ENCODE measurements around the gene CCDC197.
A peak's percentile ranks its signal among the peaks of the same experiment; 100 is the strongest.

Gene CCDC197

GRCh38 chr14:93977790-93978581, 19.1 kb upstream of the CCDC197 start:
- no peak overlapping the region for H3K4me3 ChIP-seq (IDR thresholded peaks at IDR 0.05; ENCODE audit: insufficient read depth, low read depth, low read length)
- peak overlapping the region; percentile 4; the same call in 1 of the 2 replicates for H2AFZ ChIP-seq (ENCODE audit: low read depth)
- peaks cover 97% of the 10 kb centered on the region for H3K4me1 ChIP-seq (ENCODE audit: low read depth, poor library complexity, severe bottlenecking)
- H4K20me1 ChIP-seq (ENCODE audit: insufficient read depth): no peaks in the 10 kb centered on the region
- TF ChIP-seq, protein P1, sequence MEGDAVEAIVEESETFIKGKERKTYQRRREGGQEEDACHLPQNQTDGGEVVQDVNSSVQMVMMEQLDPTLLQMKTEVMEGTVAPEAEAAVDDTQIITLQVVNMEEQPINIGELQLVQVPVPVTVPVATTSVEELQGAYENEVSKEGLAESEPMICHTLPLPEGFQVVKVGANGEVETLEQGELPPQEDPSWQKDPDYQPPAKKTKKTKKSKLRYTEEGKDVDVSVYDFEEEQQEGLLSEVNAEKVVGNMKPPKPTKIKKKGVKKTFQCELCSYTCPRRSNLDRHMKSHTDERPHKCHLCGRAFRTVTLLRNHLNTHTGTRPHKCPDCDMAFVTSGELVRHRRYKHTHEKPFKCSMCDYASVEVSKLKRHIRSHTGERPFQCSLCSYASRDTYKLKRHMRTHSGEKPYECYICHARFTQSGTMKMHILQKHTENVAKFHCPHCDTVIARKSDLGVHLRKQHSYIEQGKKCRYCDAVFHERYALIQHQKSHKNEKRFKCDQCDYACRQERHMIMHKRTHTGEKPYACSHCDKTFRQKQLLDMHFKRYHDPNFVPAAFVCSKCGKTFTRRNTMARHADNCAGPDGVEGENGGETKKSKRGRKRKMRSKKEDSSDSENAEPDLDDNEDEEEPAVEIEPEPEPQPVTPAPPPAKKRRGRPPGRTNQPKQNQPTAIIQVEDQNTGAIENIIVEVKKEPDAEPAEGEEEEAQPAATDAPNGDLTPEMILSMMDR (conservative IDR thresholded peaks at IDR 0.05; ENCODE audit: low read depth, low read length): no peak
- H3K9ac ChIP-seq: peak overlapping the region; percentile 69; the same call in 1 of the 2 replicates
- H3K36me3 ChIP-seq (ENCODE audit: insufficient read depth): no peaks in the 10 kb centered on the region
- no peaks in the 10 kb centered on the region for H3K27me3 ChIP-seq (ENCODE audit: insufficient read depth, low read depth)
- peak overlapping the region; percentile 100 for H3K27ac ChIP-seq
- H3K4me2 ChIP-seq: peak overlapping the region; percentile 90
- no peaks in the 10 kb centered on the region for H3K79me2 ChIP-seq (ENCODE audit: insufficient read depth, low read depth)

DNA sequence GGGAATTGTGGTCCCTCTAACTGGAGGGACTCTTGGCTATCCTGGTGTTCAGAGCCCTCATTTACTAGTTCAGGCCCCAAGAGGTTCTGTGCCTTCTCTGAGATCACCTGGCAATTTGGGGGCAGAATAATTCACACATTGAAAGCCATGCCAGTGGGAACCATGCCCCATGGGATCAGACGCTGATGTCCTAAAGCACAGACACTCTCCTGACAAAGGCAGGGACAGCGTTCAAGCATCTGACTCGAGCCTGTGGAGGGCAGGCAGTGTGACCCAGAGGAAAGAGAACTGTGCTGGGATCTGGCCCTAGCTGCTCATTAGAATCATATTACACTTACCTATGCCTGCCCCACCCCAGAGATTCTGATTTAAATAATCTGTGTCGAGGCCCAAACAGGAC, 18.4 kb upstream of the CCDC197 start:
- Histone ChIP-seq H3K27ac (peak overlapping the region; percentile 100), H3K4me1 (ENCODE audit: low read depth, poor library complexity, severe bottlenecking) (peaks cover 90% of the 10 kb centered on the region), H3K27me3 (ENCODE audit: insufficient read depth, low read depth) (no peaks in the 10 kb centered on the region), H3K9ac (peak overlapping the region; percentile 69), H3K4me2 (peak overlapping the region; percentile 90), H2AFZ (ENCODE audit: low read depth) (peak overlapping the region; percentile 4; the same call in 1 of the 2 replicates), H4K20me1 (ENCODE audit: insufficient read depth) (no peaks in the 10 kb centered on the region), H3K79me2 (ENCODE audit: insufficient read depth, low read depth) (no peaks in the 10 kb centered on the region), H3K36me3 (ENCODE audit: insufficient read depth) (no peaks in the 10 kb centered on the region), H3K4me3 (IDR thresholded peaks at IDR 0.05; ENCODE audit: insufficient read depth, low read depth, low read length) (no peak overlapping the region)
- TF ChIP-seq, protein P1 (conservative IDR thresholded peaks at IDR 0.05; ENCODE audit: low read depth, low read length): no peak

DNA sequence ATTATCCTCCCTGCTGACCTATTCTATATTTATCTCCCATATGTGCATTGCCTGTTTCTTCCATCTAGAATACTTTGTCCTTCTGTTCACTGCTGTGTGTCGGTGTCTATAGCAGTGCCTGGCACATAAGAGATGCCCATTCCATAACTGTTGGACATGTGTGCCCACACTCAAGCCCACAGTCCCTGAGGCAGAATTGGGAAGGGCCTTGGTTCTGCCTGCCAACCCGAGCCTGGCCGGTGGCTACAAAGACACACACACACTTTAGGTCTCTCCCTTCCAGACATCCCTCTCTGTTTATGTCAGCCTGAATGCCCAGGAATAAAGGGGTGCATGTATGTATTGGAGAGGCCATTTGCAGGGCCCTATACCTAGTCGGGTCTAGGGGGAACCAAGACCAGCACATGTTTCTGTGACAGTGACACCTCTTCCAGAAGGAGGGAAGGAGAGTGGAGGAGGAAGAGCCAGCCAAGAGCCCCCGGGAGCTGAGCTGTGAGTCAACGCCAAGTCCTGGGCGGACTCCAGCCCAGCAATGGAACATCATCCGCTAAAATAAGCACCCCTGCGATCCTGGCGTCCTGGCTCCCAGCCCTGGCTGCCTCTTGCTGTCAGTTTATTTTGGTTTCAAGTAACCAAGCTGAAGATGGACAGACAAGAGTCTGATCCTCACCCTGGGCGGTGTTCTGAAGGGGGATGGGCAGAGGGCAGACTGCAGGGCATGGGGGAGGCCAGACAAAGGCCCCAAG, 16.5 kb upstream of the CCDC197 start:
- TF ChIP-seq, protein P1 (conservative IDR thresholded peaks at IDR 0.05; ENCODE audit: low read depth, low read length): no peak
- H3K79me2 ChIP-seq (ENCODE audit: insufficient read depth, low read depth): no peaks in the 10 kb centered on the region
- no peaks in the 10 kb centered on the region for H4K20me1 ChIP-seq (ENCODE audit: insufficient read depth)
- H3K4me3 ChIP-seq (IDR thresholded peaks at IDR 0.05; ENCODE audit: insufficient read depth, low read depth, low read length): no peak overlapping the region
- peak overlapping the region; percentile 100; the same call in 1 of the 2 replicates for H3K27ac ChIP-seq
- H3K4me1 ChIP-seq (ENCODE audit: low read depth, poor library complexity, severe bottlenecking): peaks cover 74% of the 10 kb centered on the region
- no peaks in the 10 kb centered on the region for H3K27me3 ChIP-seq (ENCODE audit: insufficient read depth, low read depth)
- no peaks in the 10 kb centered on the region for H3K36me3 ChIP-seq (ENCODE audit: insufficient read depth)
- no peak overlapping the region for H3K9ac ChIP-seq
- no peak overlapping the region for H2AFZ ChIP-seq (ENCODE audit: low read depth)
- H3K4me2 ChIP-seq: peak overlapping the region; percentile 25; the same call in 1 of the 2 replicates

- Histone ChIP-seq H4K20me1 (ENCODE audit: insufficient read depth) (no peaks in the 10 kb centered on the region), H3K4me3 (IDR thresholded peaks at IDR 0.05; ENCODE audit: insufficient read depth, low read depth, low read length) (no peak overlapping the region), H3K4me2 (no peak overlapping the region), H3K79me2 (ENCODE audit: insufficient read depth, low read depth) (no peaks in the 10 kb centered on the region), H3K36me3 (ENCODE audit: insufficient read depth) (no peaks in the 10 kb centered on the region), H2AFZ (ENCODE audit: low read depth) (no peak overlapping the region), H3K27me3 (ENCODE audit: insufficient read depth, low read depth) (no peaks in the 10 kb centered on the region), H3K4me1 (ENCODE audit: low read depth, poor library complexity, severe bottlenecking) (peaks cover 70% of the 10 kb centered on the region), H3K9ac (no peak overlapping the region), H3K27ac (no peak overlapping the region; the same call in 1 of the 2 replicates)
- TF ChIP-seq, protein P1 (conservative IDR thresholded peaks at IDR 0.05; ENCODE audit: low read depth, low read length): no peak
Measured at GRCh38 chr14:93981316-93982229, 15.5 kb upstream of the CCDC197 start.

All from KMS-11 (cell line).